SU-DHL-6 (cell line): Measurements from ENCODE around the gene REEP5.
A peak's percentile ranks its signal among the peaks of the same experiment; 100 is the strongest.

Source experiments
- H2AFZ ChIP-seq: fragments of 200-600 bp; sonication (generic); 2 replicates; pipeline ENCODE4 v1.6.1; 2014; ENCODE audit warnings: low read depth, mild to moderate bottlenecking, moderate library complexity, mixed read lengths, antibody characterized with exemption, low read length; ENCODE audit not compliant: severe bottlenecking
- H3F3A ChIP-seq: fragments of 200-600 bp; shearing (Covaris generic); 2 replicates; pipeline ENCODE4 v1.6.0; 2016; ENCODE audit warnings: antibody characterized with exemption, mild to moderate bottlenecking; ENCODE audit not compliant: insufficient read depth
- H3K27ac ChIP-seq: fragments of 200-600 bp; sonication (generic); 2 replicates; pipeline ENCODE4 v1.5.1; 2016; ENCODE audit warnings: low read depth, mild to moderate bottlenecking, low read length, moderate library complexity, mixed read lengths
- H3K27me3 ChIP-seq: fragments of 200-600 bp; sonication (generic), shearing (Covaris generic); 2 replicates; pipeline ENCODE4 v1.6.0; 2014; ENCODE audit warnings: mild to moderate bottlenecking, low read length
- H3K36me3 ChIP-seq: fragments of 200-600 bp; sonication (generic); 2 replicates; pipeline ENCODE4 v1.6.1; 2014; ENCODE audit warnings: mild to moderate bottlenecking, low read length, mixed read lengths
- H3K4me2 ChIP-seq: fragments of 300-600, 200-600 bp; shearing (Covaris generic), sonication (generic); 2 replicates; pipeline ENCODE4 v1.6.0; 2014; ENCODE audit warnings: low read length, low read depth, mild to moderate bottlenecking; ENCODE audit not compliant: poor library complexity, severe bottlenecking
- H3K4me3 ChIP-seq: fragments of 200-600 bp; sonication (generic); 2 replicates; pipeline ENCODE4 v1.5.1; 2014; ENCODE audit warnings: antibody characterized with exemption, low read length, mild to moderate bottlenecking, mixed read lengths; ENCODE audit not compliant: insufficient read depth, poor library complexity, severe bottlenecking
- H3K79me2 ChIP-seq: fragments of 200-600 bp; sonication (generic); 2 replicates; pipeline ENCODE4 v1.6.1; 2014; ENCODE audit warnings: mild to moderate bottlenecking, low read length, moderate library complexity; ENCODE audit not compliant: insufficient read depth
- H3K9ac ChIP-seq: fragments of 200-600 bp; sonication (generic); 2 replicates; pipeline ENCODE4 v1.7.0; 2014; ENCODE audit warnings: mild to moderate bottlenecking, low read length
- H3K9me2 ChIP-seq: fragments of 200-600 bp; sonication (generic); replicated peaks from 2 replicates; pipeline ENCODE4 v1.6.1; 2014; ENCODE audit warnings: low read length; ENCODE audit not compliant: insufficient read depth
- H3K9me3 ChIP-seq: fragments of 200-600 bp; sonication (generic); 2 replicates; pipeline ENCODE4 v1.6.1; 2014; ENCODE audit warnings: low read length, mixed read lengths; ENCODE audit not compliant: insufficient read depth
- H4K20me1 ChIP-seq: fragments of 200-600 bp; sonication (generic); 2 replicates; pipeline ENCODE4 v1.6.1; 2014; ENCODE audit warnings: low read depth, mild to moderate bottlenecking, antibody characterized with exemption, low read length, moderate library complexity, mixed read lengths
- CTCF ChIP-seq: fragments of 200-600 bp; sonication (generic); IDR thresholded peaks from one replicate; pipeline ENCODE4 v1.5.1; 2017; ENCODE audit warnings: antibody characterized with exemption, mild to moderate bottlenecking, low read length, moderate library complexity; ENCODE audit not compliant: insufficient read depth, poor library complexity, severe bottlenecking
- EZH2phosphoT487 ChIP-seq: fragments of 200-600 bp; sonication (generic), shearing (Covaris generic); conservative IDR thresholded peaks from 2 replicates; pipeline ENCODE4 v1.6.1; 2018; ENCODE audit warnings: mild to moderate bottlenecking, antibody characterized with exemption, low read length, moderate library complexity, mixed read lengths

Gene REEP5

GRCh38 chr5:112849912-112850311 is 72.1 kb downstream of the REEP5 start:
- no peaks in the 10 kb centered on the region for H3K27me3 ChIP-seq
- no peaks in the 10 kb centered on the region for H3K79me2 ChIP-seq
- H3K9me3 ChIP-seq: no peaks in the 10 kb centered on the region
- TF ChIP-seq EZH2phosphoT487 (no peak), CTCF (no peak)
- H4K20me1 ChIP-seq: no peaks in the 10 kb centered on the region
- no peaks in the 10 kb centered on the region for H3K9me2 ChIP-seq
- no peak overlapping the region for H3K9ac ChIP-seq
- H3F3A ChIP-seq: peaks cover 14% of the 10 kb centered on the region; the same call in 1 of the 2 replicates
- no peak overlapping the region for H3K27ac ChIP-seq
- no peaks in the 10 kb centered on the region for H3K36me3 ChIP-seq
- H3K4me2 ChIP-seq: no peak overlapping the region
- no peak overlapping the region for H3K4me3 ChIP-seq
- H2AFZ ChIP-seq: no peak overlapping the region

GRCh38 chr5:112848116-112848811 is 73.8 kb downstream of the REEP5 start:
- peak overlapping the region; percentile 68 for H2AFZ ChIP-seq
- H3K79me2 ChIP-seq: no peaks in the 10 kb centered on the region
- H3K4me3 ChIP-seq: no peak overlapping the region
- no peaks in the 10 kb centered on the region for H3K36me3 ChIP-seq
- peaks cover 16% of the 10 kb centered on the region; the same call in 1 of the 2 replicates for H3F3A ChIP-seq
- H3K4me2 ChIP-seq: peak overlapping the region; percentile 34
- H3K27me3 ChIP-seq: no peaks in the 10 kb centered on the region
- no peaks in the 10 kb centered on the region for H3K9me2 ChIP-seq
- no peak overlapping the region for H3K27ac ChIP-seq
- TF ChIP-seq EZH2phosphoT487 (no peak), CTCF (peak; percentile 73)
- H3K9ac ChIP-seq: no peak overlapping the region
- no peaks in the 10 kb centered on the region for H4K20me1 ChIP-seq
- H3K9me3 ChIP-seq: no peaks in the 10 kb centered on the region

GRCh38 chr5:112847306-112847705 is 74.7 kb downstream of the REEP5 start:
- no peak overlapping the region for H3K9ac ChIP-seq
- no peak overlapping the region for H3K4me2 ChIP-seq
- no peaks in the 10 kb centered on the region for H3K9me3 ChIP-seq
- no peak for TF ChIP-seq EZH2phosphoT487
- TF ChIP-seq CTCF: no peak
- H2AFZ ChIP-seq: no peak overlapping the region
- H3K27me3 ChIP-seq: no peaks in the 10 kb centered on the region
- no peaks in the 10 kb centered on the region for H3K79me2 ChIP-seq
- H3K27ac ChIP-seq: no peak overlapping the region
- no peaks in the 10 kb centered on the region for H3K36me3 ChIP-seq
- H3K4me3 ChIP-seq: no peak overlapping the region
- H4K20me1 ChIP-seq: no peaks in the 10 kb centered on the region
- H3K9me2 ChIP-seq: no peaks in the 10 kb centered on the region
- peaks cover 16% of the 10 kb centered on the region; the same call in 1 of the 2 replicates for H3F3A ChIP-seq
